Keratinocyte (primary cell): ENCODE results near the gene VPS37C.

Experiments used
- EZH2 ChIP-seq: IDR thresholded peaks from one replicate; pipeline ENCODE4 v1.6.1; 2012; ENCODE audit warnings: inconsistent platforms, mild to moderate bottlenecking, low read length, moderate library complexity
- TF ChIP-seq, protein P1 (sequence below), 3 experiments: IDR thresholded peaks in 1 of 3; conservative IDR thresholded peaks in 1 of 3; optimal IDR thresholded peaks in 1 of 3; 2 replicates in 2 of 3; 3 replicates in 1 of 3; pipeline versions ENCODE3 to v1.5.1; 2011; ENCODE audit warnings: low read length in 3 of 3, mild to moderate bottlenecking in 3 of 3, moderate library complexity in 2 of 3, control low read depth in 1 of 3, inconsistent platforms in 1 of 3; ENCODE audit not compliant: insufficient read depth in 2 of 3; ENCODE audit errors: extremely low read depth in 1 of 3

DNA sequence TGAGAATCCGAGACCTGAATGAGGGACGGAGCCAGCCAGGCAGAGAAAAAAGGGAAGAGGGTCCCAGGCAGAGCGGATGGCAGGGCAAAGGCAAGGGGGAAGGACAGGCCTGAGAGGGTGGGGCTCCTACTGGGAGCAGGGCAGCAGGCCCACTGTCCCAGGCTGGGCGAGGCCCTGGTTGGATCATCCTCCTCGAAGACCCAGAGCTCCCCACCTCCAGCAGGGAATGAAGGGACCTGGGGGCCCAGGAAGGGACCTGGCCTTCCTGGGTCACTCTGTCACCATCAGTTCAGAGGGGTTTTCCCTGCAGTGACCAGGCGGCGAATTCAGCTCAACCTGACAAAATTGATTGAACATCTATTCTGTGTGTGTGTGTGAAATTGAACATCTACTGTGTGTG is 54.9 kb downstream of the VPS37C start:
- TF ChIP-seq, protein P1, sequence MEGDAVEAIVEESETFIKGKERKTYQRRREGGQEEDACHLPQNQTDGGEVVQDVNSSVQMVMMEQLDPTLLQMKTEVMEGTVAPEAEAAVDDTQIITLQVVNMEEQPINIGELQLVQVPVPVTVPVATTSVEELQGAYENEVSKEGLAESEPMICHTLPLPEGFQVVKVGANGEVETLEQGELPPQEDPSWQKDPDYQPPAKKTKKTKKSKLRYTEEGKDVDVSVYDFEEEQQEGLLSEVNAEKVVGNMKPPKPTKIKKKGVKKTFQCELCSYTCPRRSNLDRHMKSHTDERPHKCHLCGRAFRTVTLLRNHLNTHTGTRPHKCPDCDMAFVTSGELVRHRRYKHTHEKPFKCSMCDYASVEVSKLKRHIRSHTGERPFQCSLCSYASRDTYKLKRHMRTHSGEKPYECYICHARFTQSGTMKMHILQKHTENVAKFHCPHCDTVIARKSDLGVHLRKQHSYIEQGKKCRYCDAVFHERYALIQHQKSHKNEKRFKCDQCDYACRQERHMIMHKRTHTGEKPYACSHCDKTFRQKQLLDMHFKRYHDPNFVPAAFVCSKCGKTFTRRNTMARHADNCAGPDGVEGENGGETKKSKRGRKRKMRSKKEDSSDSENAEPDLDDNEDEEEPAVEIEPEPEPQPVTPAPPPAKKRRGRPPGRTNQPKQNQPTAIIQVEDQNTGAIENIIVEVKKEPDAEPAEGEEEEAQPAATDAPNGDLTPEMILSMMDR (optimal IDR thresholded peaks at IDR 0.05 in 1 of 3, IDR thresholded peaks at IDR 0.05 in 1 of 3, conservative IDR thresholded peaks at IDR 0.05 in 1 of 3; ENCODE audit: extremely low read depth in 1 of 3, insufficient read depth in 2 of 3, low read length in 3 of 3), result no peak
- TF ChIP-seq EZH2, result no peak
